ENCODE data around the gene PCDHGA6. TPM values are rescaled to one million over a fixed set of nuclear protein-coding genes. Genes with fewer than 3 reads are reported as not detected.
"Not testable (repeated sequence)": the region's sequence is repeated elsewhere in the genome, so short reads cannot be mapped to it uniquely, and the experiment has no call there.

PCDHGA6 gene
- total and polyA plus RNA-seq, 9 of the 15 experiments (the other 6 are each of a cell fraction or from before 2014, with no cell fraction given): 0.01 to 0.18 (median 0.09) TPM; not detected in 1

DNA sequence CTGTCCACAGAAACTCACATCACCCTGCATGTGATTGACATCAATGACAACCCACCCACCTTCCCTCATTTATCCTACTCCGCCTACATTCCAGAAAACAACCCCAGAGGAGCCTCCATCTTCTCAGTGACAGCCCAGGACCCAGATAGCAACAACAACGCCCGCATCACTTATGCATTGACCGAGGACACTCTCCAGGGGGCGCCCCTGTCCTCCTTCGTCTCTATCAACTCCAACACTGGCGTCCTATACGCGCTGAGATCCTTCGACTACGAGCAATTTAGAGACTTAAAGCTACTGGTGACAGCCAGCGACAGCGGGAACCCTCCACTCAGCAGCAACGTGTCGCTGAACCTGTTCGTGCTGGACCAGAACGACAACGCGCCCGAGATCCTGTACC is 28.4 kb upstream of the PCDHGA6 start (continued):
- TF ChIP-seq ZNF830 (CRISPR knock-in tag; IDR thresholded peaks at IDR 0.05) (no peak), ARHGAP35 (IDR thresholded peaks at IDR 0.05; ENCODE audit: partially characterized antibody) (no peak), EP400 (IDR thresholded peaks at IDR 0.05) (no peak)

- H3K9me3 ChIP-seq (replicated peaks; ENCODE audit: control insufficient read depth, insufficient read depth, low read depth, low read length); intact Hi-C loops (cut with micrococcal nuclease); H3K9ac ChIP-seq (ENCODE audit: insufficient read depth in 1 of 2, low read depth in 2 of 2, low read length in 2 of 2); H3K4me1 ChIP-seq (replicated peaks in 1 of 2; ENCODE audit: control insufficient read depth in 2 of 2, insufficient read depth in 2 of 2, low read length in 2 of 2); ATAC-seq; FAIRE-seq; in situ Hi-C loops (cut with MboI); H4K20me1 ChIP-seq (replicated peaks; ENCODE audit: control insufficient read depth, insufficient read depth, low read length); H3K27me3 ChIP-seq (ENCODE audit: control insufficient read depth in 2 of 2, insufficient read depth in 2 of 2, low read length in 2 of 2); DNase-seq (ENCODE audit: extremely low read depth in 1 of 4, low spot score in 3 of 4); BruUV-seq (replicated peaks); H3K79me2 ChIP-seq (ENCODE audit: control insufficient read depth, insufficient read depth, low read length); H3K4me3 ChIP-seq; POLR2A ChIA-PET; H3K27ac ChIP-seq (ENCODE audit: extremely low read depth, low read depth, low read length); H3K36me3 ChIP-seq (ENCODE audit: control insufficient read depth, insufficient read depth, low read length); H3K9me1 ChIP-seq (ENCODE audit: control insufficient read depth, insufficient read depth, low read length); H2AFZ ChIP-seq (ENCODE audit: low read depth, low read length); H3K4me2 ChIP-seq (ENCODE audit: insufficient read depth, low read length); CTCF ChIA-PET (ENCODE audit: low intra/inter-chr PET ratio): not testable (repeated sequence)
- 19% methylated on average over 3 of the region's 35 CpGs for WGBS (ENCODE audit: insufficient coverage, low coverage, missing lambda C conversion rate)
Observed at GRCh38 chr5:141346017-141346416, 27.7 kb upstream of the PCDHGA6 start.
